H1 (cell line): ENCODE results near the gene SLC24A3. TPM values are rescaled to one million over a fixed set of nuclear protein-coding genes. Genes with fewer than 3 reads are reported as not detected.

ENCODE experiments used
- BRCA1 ChIP-seq: IDR thresholded peaks from 2 replicates; pipeline ENCODE4 v1.6.1; 2012; ENCODE audit warnings: low read depth, low read length, improper control_type of control experiment
- CHD2 ChIP-seq: IDR thresholded peaks from 2 replicates; pipeline ENCODE4 v1.6.1; 2012; ENCODE audit warnings: low read length, improper control_type of control experiment
- EGR1 ChIP-seq: IDR thresholded peaks from 2 replicates; pipeline ENCODE4 v1.6.1; 2011; ENCODE audit warnings: low read depth, low read length, borderline replicate concordance
- HDAC2 ChIP-seq, 2 experiments: fragments of 300-600 bp in 1 of 2; sonication (generic) in 1 of 2; IDR thresholded peaks; 2 replicates each; pipeline ENCODE4 v1.6.1; 2011 to 2012; ENCODE audit warnings: low read depth in 2 of 2, low read length in 2 of 2, mild to moderate bottlenecking in 2 of 2, moderate library complexity in 2 of 2, borderline replicate concordance in 1 of 2, inconsistent platforms in 1 of 2
- POLR2AphosphoS5 ChIP-seq: IDR thresholded peaks from 2 replicates; pipeline ENCODE4 v1.6.1; 2011; ENCODE audit warnings: low read depth, low read length
- RAD21 ChIP-seq, 2 experiments: IDR thresholded peaks in 1 of 2; conservative IDR thresholded peaks in 1 of 2; 2 replicates each; pipeline ENCODE4 v1.6.1; 2011; ENCODE audit warnings: low read depth in 2 of 2, low read length in 2 of 2, improper control_type of control experiment in 1 of 2, inconsistent platforms in 1 of 2, mild to moderate bottlenecking in 1 of 2, moderate library complexity in 1 of 2
- SP2 ChIP-seq: IDR thresholded peaks from 2 replicates; pipeline ENCODE4 v1.6.1; 2012; ENCODE audit warnings: mild to moderate bottlenecking, low read length, inconsistent platforms
- TCF12 ChIP-seq: IDR thresholded peaks from 2 replicates; pipeline ENCODE4 v1.6.1; 2011; ENCODE audit warnings: low read depth, mild to moderate bottlenecking, low read length
- polyA plus RNA-seq, 7 experiments: library from polyadenylated mRNA; depleted of rRNA in 3 of 7; stranded (reverse) in 5 of 7; unstranded in 2 of 7; fragments of >200 nt in 5 of 7; fragments of 200-250 nt in 2 of 7; gene quantifications; 1 replicate in 5 of 7; 2 replicates in 1 of 7; 4 replicates in 1 of 7; pipeline versions ENCODE4 v1.2.1 to v1.2.3, GENCODE V29; 2011 to 2013; ENCODE audit warnings: missing spikeins in 2 of 7, mixed read lengths in 2 of 7
- total RNA-seq: library from RNA; stranded (reverse); fragmentation: NEBNext Ultra II Directional; extraction: Animal tissue kit (Norgen Biotek cat#: 25700); gene quantifications from 2 replicates; pipeline ENCODE4 v1.2.1, GENCODE V29; 2021

The SLC24A3 gene
- total and polyA plus RNA-seq, 2 of the 8 experiments (the other 6 are each of a cell fraction or from before 2014, with no cell fraction given) = 4.5 to 6.3 TPM

- TF ChIP-seq TCF12 (no peak), RAD21 (IDR thresholded peaks at IDR 0.05 in 1 of 2, conservative IDR thresholded peaks at IDR 0.05 in 1 of 2; ENCODE audit: low read depth in 2 of 2, low read length in 2 of 2) (no peak), SP2 (no peak), HDAC2 (IDR thresholded peaks at IDR 0.05; ENCODE audit: borderline replicate concordance in 1 of 2, low read depth in 2 of 2, low read length in 2 of 2) (no peak), CHD2 (no peak), EGR1 (no peak), POLR2AphosphoS5 (no peak), BRCA1 (no peak)
Measured at GRCh38 chr20:19428324-19428723, 215.9 kb downstream of the SLC24A3 start (continued).
